WTC11 (cell line): ENCODE data around the gene MAPT. TPM values are rescaled to one million over a fixed set of nuclear protein-coding genes. Genes with fewer than 3 reads are reported as not detected.
A peak's percentile ranks its signal among the peaks of the same experiment; 100 is the strongest.

Source experiments
- ATAC-seq: fragments of 200-7000 bp; cut with Tn5 transposase; 2 replicates; pipeline ENCODE4 v1.10.0; 2021; ENCODE audit warnings: mild to moderate bottlenecking, moderate library complexity
- CTCF ChIA-PET: fragments of 300-600 bp; sonication (Branson Sonifier 250); formaldehyde crosslinking; loops from one replicate; lab custom pipeline; 2021; ENCODE audit warnings: antibody characterized with exemption; lab: Charles Lee
- POLR2A ChIA-PET: fragments of 350-600 bp; sonication (Branson Sonifier 250); formaldehyde crosslinking; loops from one replicate; lab custom pipeline; 2021; ENCODE audit warnings: antibody characterized with exemption; lab: Charles Lee
- DNase-seq: peaks from one replicate; pipeline ENCODE4 v3.0.0; 2021; ENCODE audit warnings: low spot score
- H3K27ac Mint-ChIP-seq: 2 replicates; pipeline ENCODE4 v1.8.0; 2021; ENCODE audit warnings: mixed read lengths
- H3K27me3 Mint-ChIP-seq: 2 replicates; pipeline ENCODE4 v1.8.0; 2021; ENCODE audit warnings: low read depth, mild to moderate bottlenecking, moderate library complexity, mixed read lengths
- H3K36me3 Mint-ChIP-seq: 2 replicates; pipeline ENCODE4 v1.8.0; 2021; ENCODE audit warnings: mixed read lengths
- H3K4me1 Mint-ChIP-seq: 2 replicates; pipeline ENCODE4 v1.8.0; 2022; ENCODE audit warnings: mixed read lengths
- H3K4me3 Mint-ChIP-seq: 2 replicates; pipeline ENCODE4 v1.8.0; 2021; ENCODE audit warnings: mild to moderate bottlenecking, moderate library complexity, mixed read lengths
- H3K9me3 Mint-ChIP-seq: 2 replicates; pipeline ENCODE4 v1.8.0; 2021; ENCODE audit warnings: mixed read lengths
- CREB1 ChIP-seq: sonication (generic); formaldehyde crosslinking; IDR thresholded peaks from 2 replicates; pipeline ENCODE4 v1.8.0; 2023; ENCODE audit warnings: mild to moderate bottlenecking, missing genetic modification reagents
- GABPB1 ChIP-seq: sonication (generic); formaldehyde crosslinking; IDR thresholded peaks from 2 replicates; pipeline ENCODE4 v1.8.1; 2023; ENCODE audit warnings: mild to moderate bottlenecking, missing genetic modification reagents
- JUN ChIP-seq: sonication (generic); formaldehyde crosslinking; IDR thresholded peaks from 2 replicates; pipeline ENCODE4 v1.8.0; 2023; ENCODE audit warnings: mild to moderate bottlenecking, missing genetic modification reagents
- KAT7 ChIP-seq: sonication (generic); formaldehyde crosslinking; IDR thresholded peaks from 2 replicates; pipeline ENCODE4 v1.8.1; 2023; ENCODE audit warnings: missing genetic modification reagents, mild to moderate bottlenecking, borderline replicate concordance
- NFE2L1 ChIP-seq: sonication (generic); formaldehyde crosslinking; IDR thresholded peaks from 2 replicates; pipeline ENCODE4 v1.8.1; 2023; ENCODE audit warnings: missing genetic modification reagents
- PRDM15 ChIP-seq: sonication (generic); formaldehyde crosslinking; IDR thresholded peaks from 2 replicates; pipeline ENCODE4 v1.8.0; 2022; ENCODE audit warnings: missing genetic modification reagents
- RORB ChIP-seq: fragments of 250-450 bp; sonication (Bioruptor Pico); IDR thresholded peaks from 2 replicates; pipeline ENCODE4 v1.9.0; 2021; ENCODE audit warnings: mild to moderate bottlenecking
- USF1 ChIP-seq: sonication (generic); formaldehyde crosslinking; IDR thresholded peaks from 2 replicates; pipeline ENCODE4 v1.8.0; 2022; ENCODE audit warnings: mild to moderate bottlenecking, missing genetic modification reagents
- ZNF138 ChIP-seq: sonication (generic); formaldehyde crosslinking; conservative IDR thresholded peaks from 2 replicates; pipeline ENCODE4 v1.8.1; 2022; ENCODE audit warnings: mild to moderate bottlenecking, moderate library complexity, missing genetic modification reagents
- ZNF219 ChIP-seq: sonication (generic); formaldehyde crosslinking; IDR thresholded peaks from 2 replicates; pipeline ENCODE4 v1.8.0; 2023; ENCODE audit warnings: missing genetic modification reagents, mild to moderate bottlenecking, borderline replicate concordance
- ZNF263 ChIP-seq: sonication (generic); formaldehyde crosslinking; IDR thresholded peaks from 2 replicates; pipeline ENCODE4 v1.8.1; 2022; ENCODE audit warnings: low read depth, mild to moderate bottlenecking, moderate library complexity, missing genetic modification reagents
- ZNF416 ChIP-seq: fragments of 250-450 bp; sonication (Bioruptor Pico); IDR thresholded peaks from 2 replicates; pipeline ENCODE4 v1.9.0; 2021; ENCODE audit warnings: mild to moderate bottlenecking, inconsistent platforms
- ZSCAN18 ChIP-seq: fragments of 250-450 bp; sonication (Bioruptor Pico); IDR thresholded peaks from 2 replicates; pipeline ENCODE4 v2.1.2; 2022; ENCODE audit warnings: mild to moderate bottlenecking, moderate library complexity
- total RNA-seq: library from RNA; stranded (reverse); gene quantifications from 3 replicates; pipeline ENCODE4 v1.2.3, GENCODE V29; 2021
- TF ChIP-seq, protein P1 (sequence below): fragments of 200-600 bp; IDR thresholded peaks from 2 replicates; pipeline ENCODE4 v1.8.0; 2022; ENCODE audit warnings: antibody characterized with exemption
- TF ChIP-seq, protein P2 (sequence below): fragments of 250-450 bp; sonication (Bioruptor Pico); IDR thresholded peaks from 2 replicates; pipeline ENCODE4 v1.9.0; 2021; ENCODE audit warnings: mild to moderate bottlenecking
- TF ChIP-seq, protein P3 (sequence below): sonication (generic); formaldehyde crosslinking; IDR thresholded peaks from 2 replicates; pipeline ENCODE4 v1.8.1; 2023; ENCODE audit warnings: mild to moderate bottlenecking, missing genetic modification reagents

Gene MAPT
- total RNA-seq, 1 experiment from 2014 or later: 2.2 TPM

- TF ChIP-seq, protein P1, sequence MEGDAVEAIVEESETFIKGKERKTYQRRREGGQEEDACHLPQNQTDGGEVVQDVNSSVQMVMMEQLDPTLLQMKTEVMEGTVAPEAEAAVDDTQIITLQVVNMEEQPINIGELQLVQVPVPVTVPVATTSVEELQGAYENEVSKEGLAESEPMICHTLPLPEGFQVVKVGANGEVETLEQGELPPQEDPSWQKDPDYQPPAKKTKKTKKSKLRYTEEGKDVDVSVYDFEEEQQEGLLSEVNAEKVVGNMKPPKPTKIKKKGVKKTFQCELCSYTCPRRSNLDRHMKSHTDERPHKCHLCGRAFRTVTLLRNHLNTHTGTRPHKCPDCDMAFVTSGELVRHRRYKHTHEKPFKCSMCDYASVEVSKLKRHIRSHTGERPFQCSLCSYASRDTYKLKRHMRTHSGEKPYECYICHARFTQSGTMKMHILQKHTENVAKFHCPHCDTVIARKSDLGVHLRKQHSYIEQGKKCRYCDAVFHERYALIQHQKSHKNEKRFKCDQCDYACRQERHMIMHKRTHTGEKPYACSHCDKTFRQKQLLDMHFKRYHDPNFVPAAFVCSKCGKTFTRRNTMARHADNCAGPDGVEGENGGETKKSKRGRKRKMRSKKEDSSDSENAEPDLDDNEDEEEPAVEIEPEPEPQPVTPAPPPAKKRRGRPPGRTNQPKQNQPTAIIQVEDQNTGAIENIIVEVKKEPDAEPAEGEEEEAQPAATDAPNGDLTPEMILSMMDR: peak; percentile 89
- no peak for TF ChIP-seq ZNF263 (CRISPR knock-in tag)
- H3K4me3 Mint-ChIP-seq: no peak overlapping the region
- peaks cover 6% of the 10 kb centered on the region for H3K9me3 Mint-ChIP-seq
- H3K27ac Mint-ChIP-seq: no peak overlapping the region
- H3K36me3 Mint-ChIP-seq: no peaks in the 10 kb centered on the region
- CTCF ChIA-PET: interaction anchor here (0.6 to 2.8 kb wide), 29 partner anchors 8 to 717 kb away, joined by 3 to 23 read pairs (median 5); partner anchors contain the start of genes ACBD4, CRHR1 and SPPL2C
- DNase-seq: peak; percentile 76
- peak; percentile 65 for ATAC-seq
- peaks cover 5% of the 10 kb centered on the region for H3K27me3 Mint-ChIP-seq
- POLR2A ChIA-PET: no interaction called here
- no peaks in the 10 kb centered on the region for H3K4me1 Mint-ChIP-seq
These were observed 41.6 kb upstream of the MAPT start for GRCh38 chr17:45852535-45853297.

GRCh38 chr17:45854209-45854608, 40.1 kb upstream of the MAPT start:
- Mint-ChIP-seq H3K27ac (no peak overlapping the region), H3K4me3 (no peak overlapping the region), H3K27me3 (peaks cover 5% of the 10 kb centered on the region), H3K4me1 (no peaks in the 10 kb centered on the region), H3K9me3 (peaks cover 6% of the 10 kb centered on the region), H3K36me3 (no peaks in the 10 kb centered on the region)
- DNase-seq (no peak), ATAC-seq (no peak)
- TF ChIP-seq ZNF416 (CRISPR knock-in tag) (no peak), ZNF138 (no peak), JUN (no peak), ZNF219 (CRISPR knock-in tag) (no peak), ZSCAN18 (CRISPR knock-in tag) (no peak), USF1 (CRISPR knock-in tag) (no peak), PRDM15 (no peak), GABPB1 (no peak), ZNF263 (CRISPR knock-in tag) (no peak), CREB1 (no peak), KAT7 (CRISPR knock-in tag) (no peak), NFE2L1 (no peak), RORB (no peak)
- TF ChIP-seq, protein P2, sequence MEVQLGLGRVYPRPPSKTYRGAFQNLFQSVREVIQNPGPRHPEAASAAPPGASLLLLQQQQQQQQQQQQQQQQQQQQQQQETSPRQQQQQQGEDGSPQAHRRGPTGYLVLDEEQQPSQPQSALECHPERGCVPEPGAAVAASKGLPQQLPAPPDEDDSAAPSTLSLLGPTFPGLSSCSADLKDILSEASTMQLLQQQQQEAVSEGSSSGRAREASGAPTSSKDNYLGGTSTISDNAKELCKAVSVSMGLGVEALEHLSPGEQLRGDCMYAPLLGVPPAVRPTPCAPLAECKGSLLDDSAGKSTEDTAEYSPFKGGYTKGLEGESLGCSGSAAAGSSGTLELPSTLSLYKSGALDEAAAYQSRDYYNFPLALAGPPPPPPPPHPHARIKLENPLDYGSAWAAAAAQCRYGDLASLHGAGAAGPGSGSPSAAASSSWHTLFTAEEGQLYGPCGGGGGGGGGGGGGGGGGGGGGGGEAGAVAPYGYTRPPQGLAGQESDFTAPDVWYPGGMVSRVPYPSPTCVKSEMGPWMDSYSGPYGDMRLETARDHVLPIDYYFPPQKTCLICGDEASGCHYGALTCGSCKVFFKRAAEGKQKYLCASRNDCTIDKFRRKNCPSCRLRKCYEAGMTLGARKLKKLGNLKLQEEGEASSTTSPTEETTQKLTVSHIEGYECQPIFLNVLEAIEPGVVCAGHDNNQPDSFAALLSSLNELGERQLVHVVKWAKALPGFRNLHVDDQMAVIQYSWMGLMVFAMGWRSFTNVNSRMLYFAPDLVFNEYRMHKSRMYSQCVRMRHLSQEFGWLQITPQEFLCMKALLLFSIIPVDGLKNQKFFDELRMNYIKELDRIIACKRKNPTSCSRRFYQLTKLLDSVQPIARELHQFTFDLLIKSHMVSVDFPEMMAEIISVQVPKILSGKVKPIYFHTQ (CRISPR knock-in tag): no peak
- TF ChIP-seq, protein P3, sequence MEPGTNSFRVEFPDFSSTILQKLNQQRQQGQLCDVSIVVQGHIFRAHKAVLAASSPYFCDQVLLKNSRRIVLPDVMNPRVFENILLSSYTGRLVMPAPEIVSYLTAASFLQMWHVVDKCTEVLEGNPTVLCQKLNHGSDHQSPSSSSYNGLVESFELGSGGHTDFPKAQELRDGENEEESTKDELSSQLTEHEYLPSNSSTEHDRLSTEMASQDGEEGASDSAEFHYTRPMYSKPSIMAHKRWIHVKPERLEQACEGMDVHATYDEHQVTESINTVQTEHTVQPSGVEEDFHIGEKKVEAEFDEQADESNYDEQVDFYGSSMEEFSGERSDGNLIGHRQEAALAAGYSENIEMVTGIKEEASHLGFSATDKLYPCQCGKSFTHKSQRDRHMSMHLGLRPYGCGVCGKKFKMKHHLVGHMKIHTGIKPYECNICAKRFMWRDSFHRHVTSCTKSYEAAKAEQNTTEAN (CRISPR knock-in tag): no peak
- POLR2A ChIA-PET: no interaction called here
- CTCF ChIA-PET: interaction anchor here (0.8 to 1.8 kb wide), 4 partner anchors 117 to 218 kb away, joined by 4 to 9 read pairs (median 4); no protein-coding TSS in a partner anchor
